Kidney (tissue), 14 donors: ENCODE measurements around the gene MIOX. TPM values are rescaled to one million over a fixed set of nuclear protein-coding genes. Genes with fewer than 3 reads are reported as not detected.

Source experiments
- DNase-seq, 5 donors: peaks; one replicate each; pipeline ENCODE4 v3.0.0-alpha.2; 2013 to 2020
- FAIRE-seq: peaks from 2 replicates; lab custom pipeline; 2012; peaks lifted over from hg19 to GRCh38; lab: Jason Lieb, UNC
- H3K27ac ChIP-seq, 2 donors: one replicate each; pipeline ENCODE4 v1.7.0; 2013; ENCODE audit warnings: low read depth in 2 of 2, low read length in 2 of 2, inconsistent platforms in 1 of 2
- H3K27me3 ChIP-seq: one replicate; pipeline ENCODE4 v1.7.1; 2013; ENCODE audit warnings: low read length, inconsistent platforms; ENCODE audit not compliant: control insufficient read depth, insufficient read depth
- H3K36me3 ChIP-seq, 3 donors: one replicate each; pipeline versions ENCODE4 v1.7.0 to v1.7.1; 2013; ENCODE audit warnings: low read length in 3 of 3, control low read depth in 1 of 3, inconsistent platforms in 1 of 3; ENCODE audit not compliant: insufficient read depth in 3 of 3, control insufficient read depth in 2 of 3
- H3K4me1 ChIP-seq, 3 donors: one replicate each; pipeline versions ENCODE4 v1.7.0 to v1.7.1; 2013; ENCODE audit warnings: low read length in 3 of 3, inconsistent platforms in 1 of 3, low read depth in 1 of 3; ENCODE audit not compliant: control insufficient read depth in 2 of 3, insufficient read depth in 2 of 3
- H3K4me3 ChIP-seq, 3 donors: one replicate each; pipeline versions ENCODE4 v1.7.0 to v1.8.1; 2013; ENCODE audit warnings: low read length in 3 of 3, control low read depth in 1 of 3, inconsistent platforms in 1 of 3
- H3K9ac ChIP-seq, 3 donors: one replicate each; pipeline versions ENCODE4 v1.7.0 to v1.7.1; 2013; ENCODE audit warnings: low read length in 3 of 3, control low read depth in 1 of 3, inconsistent platforms in 1 of 3
- H3K9me3 ChIP-seq, 3 donors: one replicate each; pipeline versions ENCODE4 v1.7.0 to v1.7.1; 2013; ENCODE audit warnings: low read length in 3 of 3, control low read depth in 1 of 3, inconsistent platforms in 1 of 3; ENCODE audit not compliant: control insufficient read depth in 2 of 3, insufficient read depth in 1 of 3
- intact Hi-C: fragments of 100-400 bp; cut with DNase I; formaldehyde crosslinking; loops from one replicate; pipeline ENCODE4 v1.11.1; 2022
- polyA plus RNA-seq: library from polyadenylated mRNA; stranded (reverse); fragments of 350-450 nt; fragmentation: Illumina TruSeq; extraction: RNeasy Lipid Tissue Mini Kit (QIAGEN cat#74804); gene quantifications from one replicate; pipeline ENCODE4 v1.2.3, GENCODE V29; 2014; ENCODE audit warnings: low read depth, low replicate concordance; ENCODE audit not compliant: insufficient read depth
- total RNA-seq: library from RNA; stranded (reverse); fragmentation: NEBNext Ultra II Directional; extraction: Animal tissue kit (Norgen Biotek cat#: 25700); gene quantifications from one replicate; pipeline ENCODE4 v1.2.1, GENCODE V29; 2021
- TF ChIP-seq, protein P1 (sequence below): IDR thresholded peaks from 3 replicates; pipeline ENCODE4 v1.5.1; 2012; ENCODE audit warnings: mild to moderate bottlenecking, moderate library complexity, borderline replicate concordance; ENCODE audit not compliant: insufficient read depth; ENCODE audit errors: extremely low read depth
- donor health status: control.
- donor health status: control.
- donor health status: control.
- donor health status: control.
- donor health status: control.
- donor health status: DM: yes; HTN: yes; CAD: no.
- donor health status: Normal renal cell carcinoma (clear cell type).

Gene MIOX
- total and polyA plus RNA-seq, 2 donors from 2014 or later: 3.5 to 455 TPM

DNA sequence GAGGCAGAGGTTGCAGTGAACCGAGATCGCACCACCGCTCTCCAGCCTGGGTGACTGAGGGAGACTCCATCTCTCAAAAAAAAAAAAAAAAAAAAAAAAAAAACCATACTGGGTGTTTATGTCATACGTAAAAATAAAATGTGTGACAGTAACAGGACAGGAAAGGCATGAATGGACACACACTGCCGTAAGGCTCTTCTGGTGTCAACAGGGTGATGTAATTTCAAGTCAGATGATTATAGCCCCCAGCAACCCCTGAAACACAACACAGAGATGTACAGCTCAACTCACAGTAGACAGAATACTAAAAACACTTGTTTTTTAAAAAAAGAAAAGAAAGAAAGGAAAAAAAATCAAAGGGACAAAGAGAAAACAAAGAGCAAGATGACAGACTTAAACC is 34.0 kb upstream of the MIOX start:
- DNase-seq (no peak), FAIRE-seq (no peak)
- no peaks in the 10 kb centered on the region for H3K27me3 ChIP-seq
- intact Hi-C loops: no loop called here
- no peaks in the 10 kb centered on the region for H3K4me1 ChIP-seq
- H3K9ac ChIP-seq: no peak overlapping the region
- TF ChIP-seq, protein P1, sequence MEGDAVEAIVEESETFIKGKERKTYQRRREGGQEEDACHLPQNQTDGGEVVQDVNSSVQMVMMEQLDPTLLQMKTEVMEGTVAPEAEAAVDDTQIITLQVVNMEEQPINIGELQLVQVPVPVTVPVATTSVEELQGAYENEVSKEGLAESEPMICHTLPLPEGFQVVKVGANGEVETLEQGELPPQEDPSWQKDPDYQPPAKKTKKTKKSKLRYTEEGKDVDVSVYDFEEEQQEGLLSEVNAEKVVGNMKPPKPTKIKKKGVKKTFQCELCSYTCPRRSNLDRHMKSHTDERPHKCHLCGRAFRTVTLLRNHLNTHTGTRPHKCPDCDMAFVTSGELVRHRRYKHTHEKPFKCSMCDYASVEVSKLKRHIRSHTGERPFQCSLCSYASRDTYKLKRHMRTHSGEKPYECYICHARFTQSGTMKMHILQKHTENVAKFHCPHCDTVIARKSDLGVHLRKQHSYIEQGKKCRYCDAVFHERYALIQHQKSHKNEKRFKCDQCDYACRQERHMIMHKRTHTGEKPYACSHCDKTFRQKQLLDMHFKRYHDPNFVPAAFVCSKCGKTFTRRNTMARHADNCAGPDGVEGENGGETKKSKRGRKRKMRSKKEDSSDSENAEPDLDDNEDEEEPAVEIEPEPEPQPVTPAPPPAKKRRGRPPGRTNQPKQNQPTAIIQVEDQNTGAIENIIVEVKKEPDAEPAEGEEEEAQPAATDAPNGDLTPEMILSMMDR: no peak
- no peak overlapping the region for H3K4me3 ChIP-seq
- H3K36me3 ChIP-seq: peaks cover 0 to 29% (median 11%) of the 10 kb centered on the region in 3 donors
- no peak overlapping the region for H3K27ac ChIP-seq
- H3K9me3 ChIP-seq: no peaks in the 10 kb centered on the region

DNA sequence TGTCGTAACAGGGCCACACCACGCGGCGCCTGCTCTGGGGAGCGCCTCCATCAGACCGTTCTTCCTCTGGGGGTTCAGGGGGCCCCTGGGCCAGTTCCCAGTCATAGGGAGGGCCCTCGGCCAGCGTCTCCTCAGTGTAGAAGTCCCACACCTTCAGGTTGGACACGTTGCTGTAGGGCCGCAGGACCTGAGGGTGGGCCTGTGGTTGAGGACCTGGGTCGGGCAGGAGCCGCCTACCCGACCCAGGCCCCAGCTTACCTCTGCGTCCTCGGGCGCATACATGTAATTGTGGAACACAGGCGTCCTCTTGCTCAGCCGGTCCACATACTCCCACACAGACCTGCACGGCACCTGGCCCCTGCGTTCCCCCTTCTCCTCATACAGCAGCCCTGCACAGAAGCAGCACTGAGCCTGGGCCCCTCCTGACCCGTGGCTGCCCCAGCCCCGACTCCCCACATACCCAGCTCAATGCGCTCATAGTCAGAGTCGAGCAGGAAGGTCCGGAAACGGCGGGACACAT is 32.0 kb upstream of the MIOX start:
- no peaks in the 10 kb centered on the region for H3K4me1 ChIP-seq
- peaks cover 0 to 27% (median 8%) of the 10 kb centered on the region in 3 donors for H3K36me3 ChIP-seq
- no peak overlapping the region for H3K4me3 ChIP-seq
- TF ChIP-seq, protein P1: no peak
- no peaks in the 10 kb centered on the region for H3K9me3 ChIP-seq
- H3K27ac ChIP-seq: no peak overlapping the region
- FAIRE-seq (no peak), DNase-seq (no peak)
- intact Hi-C loops: no loop called here
- no peaks in the 10 kb centered on the region for H3K27me3 ChIP-seq
- H3K9ac ChIP-seq: no peak overlapping the region

DNA sequence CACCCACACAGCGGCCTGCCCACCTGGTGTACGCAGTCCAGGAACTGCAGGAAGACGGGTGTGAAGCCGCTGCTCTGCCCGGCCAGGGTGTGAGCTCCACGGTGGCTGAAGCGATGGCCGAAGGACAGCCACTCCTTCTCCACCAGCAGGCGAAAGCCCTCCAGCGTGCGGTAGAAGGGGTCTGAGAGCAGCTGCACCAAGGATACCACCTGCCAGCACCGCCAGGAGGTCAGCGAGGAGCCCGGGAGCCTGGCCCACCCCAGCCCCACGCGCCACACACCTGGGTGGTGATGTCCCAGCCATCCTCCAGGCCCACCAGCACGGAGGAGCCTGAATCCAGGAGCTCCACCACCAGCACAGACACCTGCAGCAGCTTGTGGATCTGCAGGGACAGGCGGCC is 31.5 kb upstream of the MIOX start:
- Histone ChIP-seq H3K27ac (no peak overlapping the region), H3K36me3 (peaks cover 0 to 33% (median 8%) of the 10 kb centered on the region in 3 donors), H3K4me3 (no peak overlapping the region), H3K9ac (no peak overlapping the region), H3K9me3 (no peaks in the 10 kb centered on the region), H3K27me3 (no peaks in the 10 kb centered on the region), H3K4me1 (no peaks in the 10 kb centered on the region)
- TF ChIP-seq, protein P1: no peak
- intact Hi-C loops: no loop called here
- FAIRE-seq: no peak
- no peak for DNase-seq

DNA sequence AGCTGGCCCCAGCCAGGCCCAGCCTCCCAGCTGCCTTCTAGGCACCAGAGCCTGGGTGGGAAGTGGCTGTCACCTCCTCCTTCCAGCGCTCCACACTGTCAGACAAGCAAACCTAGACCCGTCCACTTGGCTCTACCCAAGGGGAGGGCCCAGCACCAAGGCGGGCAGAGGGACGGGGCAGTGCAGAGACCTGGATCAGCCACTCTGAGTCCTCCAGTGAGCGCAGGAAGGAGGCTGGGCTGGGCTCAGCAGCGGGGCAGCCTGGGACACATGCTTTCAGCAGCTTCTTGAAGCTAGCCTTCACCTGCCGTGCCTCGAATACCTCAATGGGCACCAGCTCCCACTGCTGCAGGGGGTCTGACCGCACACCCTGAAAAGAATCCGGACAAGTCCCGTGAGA is 30.6 kb upstream of the MIOX start:
- TF ChIP-seq, protein P1: no peak
- intact Hi-C loops: no loop called here
- peaks cover 0 to 35% (median 8%) of the 10 kb centered on the region in 3 donors for H3K36me3 ChIP-seq

More for the DNA sequence above, 30.6 kb upstream of the MIOX start:
- Histone ChIP-seq H3K27ac (no peak overlapping the region), H3K4me3 (no peak overlapping the region), H3K27me3 (no peaks in the 10 kb centered on the region), H3K9me3 (no peaks in the 10 kb centered on the region), H3K4me1 (no peaks in the 10 kb centered on the region), H3K9ac (no peak overlapping the region)
- DNase-seq: no peak
- FAIRE-seq: no peak
